HG03565 (cell line): ENCODE data around the gene MYO5A.
"Not testable (repeated sequence)": the region's sequence is repeated elsewhere in the genome, so short reads cannot be mapped to it uniquely, and the experiment has no call there.

Source experiments
- ATAC-seq: cut with Tn5 transposase; IDR thresholded peaks from one replicate; pipeline ENCODE4 v1.9.1; 2021; ENCODE audit warnings: mild to moderate bottlenecking, moderate library complexity; ENCODE audit not compliant: unreplicated experiment

The MYO5A gene

GRCh38 chr15:52528564-52529340 is at the start of gene MYO5A:
Gene MYO5A (minus strand): TSS chr15:52528880. CDS start chr15:52528806, 74 bp downstream.
- ATAC-seq = peak; percentile 74

DNA sequence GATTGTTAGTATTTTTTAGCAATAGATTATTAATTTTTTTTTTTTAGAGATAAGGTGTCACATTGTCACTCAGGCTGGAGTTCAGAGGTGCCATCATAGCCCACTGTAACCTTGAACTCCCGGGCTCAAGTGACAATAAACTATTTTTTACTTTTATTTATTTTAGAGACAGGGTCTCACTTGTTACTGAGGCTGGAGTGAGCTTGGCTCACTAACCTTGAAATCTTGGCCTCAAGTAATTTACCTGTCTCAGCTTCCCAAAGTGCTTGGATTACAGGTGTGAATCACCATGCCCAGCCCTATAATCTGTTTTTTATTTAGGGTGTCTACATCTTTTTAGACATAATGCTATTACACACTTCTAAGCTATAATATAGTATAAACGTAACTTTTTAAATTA is 48.0 kb upstream of the MYO5A start:
- no peak for ATAC-seq

DNA sequence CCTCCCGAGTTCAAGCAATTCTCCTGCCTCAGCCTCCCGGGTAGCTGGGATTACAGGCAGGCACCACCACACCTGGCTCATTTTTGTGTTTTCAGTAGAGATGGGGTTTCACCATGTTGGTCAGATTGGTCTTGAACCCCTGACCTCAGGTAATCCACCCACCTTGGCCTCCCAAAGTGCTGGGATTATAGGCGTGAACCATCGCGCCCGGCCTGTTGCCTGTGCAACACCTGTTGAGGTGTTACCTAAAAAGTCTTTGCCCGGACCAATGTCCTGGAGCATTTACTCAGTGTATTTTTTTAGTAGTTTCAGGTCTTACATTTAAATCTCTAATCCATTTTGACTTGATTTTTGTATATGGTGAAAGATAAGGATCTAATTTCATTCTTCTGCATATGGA is 46.9 kb upstream of the MYO5A start:
- ATAC-seq = not testable (repeated sequence)

GRCh38 chr15:52575072-52575471 is 46.4 kb upstream of the MYO5A start:
- no peak for ATAC-seq

- not testable (repeated sequence) for ATAC-seq
Observed at GRCh38 chr15:52574623-52575022, 45.9 kb upstream of the MYO5A start.

DNA sequence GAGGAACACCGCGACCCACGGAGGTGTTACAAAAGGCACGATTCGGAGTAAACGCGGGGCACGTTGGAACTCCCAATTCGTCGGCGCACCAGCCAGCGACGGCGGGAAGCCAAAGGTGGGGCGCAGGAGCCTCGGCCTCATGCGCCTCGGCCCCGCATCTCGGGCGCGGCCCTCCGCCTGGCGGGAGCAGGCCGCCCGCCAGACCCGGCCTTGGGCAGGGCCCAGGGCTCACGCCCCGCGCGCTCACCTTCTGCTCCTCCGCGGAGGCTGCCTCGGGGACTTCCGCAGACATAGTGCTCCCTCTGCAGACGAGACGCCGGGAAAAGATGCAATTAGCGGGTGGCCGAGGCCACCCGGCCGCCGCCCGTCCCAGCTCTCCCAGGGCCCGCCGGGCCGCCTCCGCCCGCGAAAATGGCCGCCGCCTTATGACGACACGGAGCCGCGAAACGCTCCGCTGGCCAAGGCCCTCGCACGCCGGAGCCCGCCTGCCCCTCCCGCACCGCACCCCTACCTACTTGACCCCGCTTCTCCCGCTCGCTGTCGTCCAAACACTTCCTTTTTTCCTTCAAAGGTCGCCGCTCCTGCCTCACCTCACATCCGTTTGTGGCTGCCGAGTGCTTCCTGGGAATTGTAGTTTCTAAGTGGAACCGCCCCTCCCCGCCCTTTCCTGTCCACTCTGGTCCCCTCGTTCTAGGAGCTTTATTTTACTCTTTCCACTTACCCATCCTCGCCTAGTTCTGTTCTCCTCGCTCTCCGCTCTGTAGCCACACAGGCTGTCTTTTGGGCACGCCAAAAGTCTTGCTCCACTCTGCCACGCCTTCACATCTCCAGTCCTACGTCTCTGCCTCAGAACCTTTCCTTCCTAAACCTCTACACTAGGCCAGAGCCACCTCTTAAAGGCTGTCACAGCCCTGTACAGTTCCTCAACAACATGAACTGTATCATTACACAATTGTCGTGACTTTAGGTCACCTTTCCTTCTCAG is 40.2 kb upstream of the MYO5A start, which contains the start of gene ARPP19:
ARPP19 (minus strand) TSS at position 430 of the 985 bp plus-strand sequence; CDS start at position 292, 138 bp downstream.
- ATAC-seq = peak; percentile 48

- no peak for ATAC-seq
Observed at GRCh38 chr15:52567871-52568600, 39.4 kb upstream of the MYO5A start.

GRCh38 chr15:52566889-52567288 is 38.2 kb upstream of the MYO5A start:
- no peak for ATAC-seq

GRCh38 chr15:52565417-52566358 is 37.0 kb upstream of the MYO5A start:
- peak; percentile 46 for ATAC-seq

DNA sequence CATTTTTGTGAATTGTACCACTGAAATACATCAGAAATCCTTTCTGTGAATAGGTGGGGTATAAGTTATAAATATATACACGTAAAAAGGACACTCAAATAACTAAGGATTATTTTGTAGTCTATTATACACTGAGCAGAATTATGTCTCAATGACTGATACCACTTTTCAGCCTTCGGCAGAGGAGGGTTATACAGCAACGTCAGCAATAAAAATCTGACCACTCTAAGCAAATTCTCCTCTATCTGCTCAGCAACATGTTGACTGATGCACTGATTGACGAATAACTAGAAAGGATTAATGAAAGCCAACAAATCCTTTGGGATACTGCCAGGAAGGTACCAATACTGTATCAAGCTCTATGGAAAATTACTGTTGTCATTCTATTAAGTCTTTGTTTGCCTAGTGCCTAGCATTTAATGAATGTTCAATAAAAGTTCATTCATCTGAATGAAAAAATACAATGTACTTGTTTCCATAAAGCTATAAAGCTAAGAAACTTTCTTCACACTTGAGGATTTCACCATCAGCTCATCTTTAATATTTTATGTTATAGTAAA is 34.9 kb upstream of the MYO5A start:
- ATAC-seq = no peak

- peak; percentile 20 for ATAC-seq
Observed at GRCh38 chr15:52559575-52559974, 30.9 kb upstream of the MYO5A start.

GRCh38 chr15:52559022-52559421 is 30.3 kb upstream of the MYO5A start:
- peak; percentile 29 for ATAC-seq

DNA sequence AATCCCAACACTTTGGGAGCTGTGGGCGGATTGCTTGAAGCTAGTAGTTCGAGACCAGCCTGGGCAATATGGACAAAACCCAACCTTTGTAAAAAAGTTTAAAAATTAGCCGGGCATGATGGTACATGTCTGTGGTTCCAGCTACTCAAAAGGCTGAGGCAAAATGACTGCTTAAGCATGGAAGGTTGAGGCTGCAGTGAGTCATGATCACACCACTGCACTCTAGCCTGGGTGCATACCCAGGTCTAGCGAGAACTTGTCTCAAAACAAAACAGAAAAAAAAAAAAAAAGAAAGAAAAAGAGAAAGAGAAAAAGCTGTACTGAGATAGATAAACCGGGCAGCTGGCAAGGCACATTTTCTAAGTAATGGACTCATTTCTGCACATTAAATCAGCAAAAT is 29.5 kb upstream of the MYO5A start:
- ATAC-seq = peak; percentile 78

- ATAC-seq = no peak
Observed at GRCh38 chr15:52557274-52557641, 28.6 kb upstream of the MYO5A start.

GRCh38 chr15:52556524-52557273 is 28.0 kb upstream of the MYO5A start:
- ATAC-seq = no peak

DNA sequence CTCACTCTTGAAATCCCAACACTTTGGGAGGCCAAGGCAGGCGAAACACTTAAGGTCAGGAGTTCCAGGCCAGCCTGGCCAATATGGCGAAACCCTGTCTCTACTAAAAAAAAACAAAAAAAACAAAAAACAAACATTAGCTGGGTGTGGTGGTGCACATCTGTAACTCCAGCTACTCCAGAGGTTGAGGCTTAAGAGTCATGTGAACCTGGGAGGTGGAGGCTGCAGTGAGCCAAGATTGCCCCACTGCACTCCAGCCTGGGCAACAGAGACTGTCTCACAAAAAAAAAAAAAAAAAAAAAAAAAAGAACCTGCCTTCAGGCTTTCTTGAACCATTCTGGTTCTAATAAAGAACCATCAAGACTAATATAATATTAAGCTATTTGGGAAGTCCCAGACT is 23.6 kb upstream of the MYO5A start:
- ATAC-seq = no peak

DNA sequence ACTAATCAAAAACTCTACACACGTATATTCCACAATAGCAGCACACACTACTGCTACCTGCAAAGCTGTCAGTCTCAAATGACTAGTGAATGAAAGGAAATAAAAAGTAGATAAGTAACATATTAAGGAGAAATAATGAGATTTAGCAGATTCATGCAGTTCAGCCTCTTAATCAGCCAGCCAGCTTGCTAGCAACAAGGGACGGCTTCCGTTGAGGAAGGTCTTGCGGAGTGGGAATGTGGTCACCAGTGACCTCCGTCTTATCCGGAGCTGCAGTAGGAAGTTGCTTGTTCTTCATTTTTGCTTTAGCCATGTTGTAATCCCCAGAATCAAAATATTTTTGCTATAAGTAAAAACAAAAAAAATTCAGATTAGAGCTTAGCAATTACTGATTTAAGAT is 23.1 kb upstream of the MYO5A start:
- ATAC-seq = no peak

DNA sequence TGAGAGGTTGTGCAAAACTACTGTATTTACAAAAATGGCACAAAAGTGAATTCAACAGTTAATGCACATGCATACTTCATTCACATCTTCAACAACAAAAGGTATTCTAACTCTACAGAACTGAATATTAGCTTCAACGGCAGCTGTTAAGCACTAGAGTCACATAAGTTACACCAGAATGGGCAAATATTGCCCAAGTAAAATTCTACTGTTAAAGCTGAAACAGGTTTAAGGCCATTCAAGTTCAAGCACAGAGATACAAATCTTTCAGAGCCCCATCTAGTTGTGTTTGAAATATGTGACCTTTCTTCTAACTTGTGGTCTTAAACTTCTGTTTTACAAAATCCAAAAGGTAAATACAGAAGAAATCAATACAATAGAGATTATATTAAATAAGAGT is 22.5 kb upstream of the MYO5A start:
- not testable (repeated sequence) for ATAC-seq
